Naive thymus-derived CD4-positive, alpha-beta T cell (primary cell): ENCODE measurements around the gene PTTG1. TPM values are rescaled to one million over a fixed set of nuclear protein-coding genes. Genes with fewer than 3 reads are reported as not detected.

Source experiments
- ATAC-seq: fragments of 150-1000 bp; cut with Tn5 transposase; 2 replicates; pipeline ENCODE4 v1.10.0; 2021; ENCODE audit warnings: mild to moderate bottlenecking, moderate library complexity
- CTCF ChIA-PET: fragments of 350-600 bp; sonication (Branson Sonifier 250); formaldehyde crosslinking; loops from one replicate; lab custom pipeline; 2021; ENCODE audit warnings: antibody characterized with exemption; lab: Charles Lee
- POLR2A ChIA-PET: fragments of 350-600 bp; sonication (Branson Sonifier 250); formaldehyde crosslinking; loops from one replicate; lab custom pipeline; 2021; ENCODE audit warnings: antibody characterized with exemption, inconsistent platforms; lab: Charles Lee
- DNase-seq, 9 donors: peaks; one replicate each; pipeline versions ENCODE4 v3.0.0 to v3.0.0-alpha.2; 2020 to 2022; ENCODE audit warnings: mixed read lengths in 1 of 9
- H3K27ac ChIP-seq: one replicate; pipeline ENCODE4 v1.7.0; 2013; ENCODE audit warnings: mild to moderate bottlenecking, low read depth, low read length, moderate library complexity
- H3K27me3 ChIP-seq, 2 donors: one replicate each; pipeline ENCODE4 v1.7.0; 2013; ENCODE audit warnings: low read length in 2 of 2, mild to moderate bottlenecking in 2 of 2, moderate library complexity in 2 of 2; ENCODE audit not compliant: control insufficient read depth in 2 of 2, insufficient read depth in 2 of 2
- H3K36me3 ChIP-seq, 3 experiments: 1 replicate in 2 of 3; 2 replicates in 1 of 3; pipeline ENCODE4 v1.7.0; 2013; ENCODE audit warnings: low read length in 3 of 3, mild to moderate bottlenecking in 3 of 3, moderate library complexity in 1 of 3; ENCODE audit not compliant: insufficient read depth in 3 of 3, control insufficient read depth in 2 of 3
- H3K4me1 ChIP-seq, 2 donors: one replicate each; pipeline ENCODE4 v1.7.0; 2013; ENCODE audit warnings: low read length in 2 of 2, mild to moderate bottlenecking in 2 of 2, moderate library complexity in 1 of 2; ENCODE audit not compliant: control insufficient read depth in 2 of 2, insufficient read depth in 2 of 2
- H3K4me3 ChIP-seq: 2 replicates; pipeline ENCODE4 v1.7.0; 2013; ENCODE audit warnings: mild to moderate bottlenecking, low read length
- H3K9me3 ChIP-seq, 3 experiments: 1 replicate in 2 of 3; 2 replicates in 1 of 3; pipeline ENCODE4 v1.7.0; 2013; ENCODE audit warnings: low read length in 3 of 3; ENCODE audit not compliant: control insufficient read depth in 2 of 3
- H3K27ac Mint-ChIP-seq, 9 donors: one replicate each; pipeline ENCODE4 v1.8.0; 2020 to 2022; ENCODE audit warnings: mixed read lengths in 9 of 9, mild to moderate bottlenecking in 8 of 9, moderate library complexity in 5 of 9, inconsistent platforms in 2 of 9
- H3K27me3 Mint-ChIP-seq, 5 donors: one replicate each; pipeline ENCODE4 v1.8.0; 2021 to 2022; ENCODE audit warnings: mixed read lengths in 5 of 5, mild to moderate bottlenecking in 1 of 5
- H3K36me3 Mint-ChIP-seq, 5 donors: one replicate each; pipeline ENCODE4 v1.8.0; 2020 to 2022; ENCODE audit warnings: mixed read lengths in 5 of 5, mild to moderate bottlenecking in 3 of 5, inconsistent platforms in 1 of 5
- H3K4me1 Mint-ChIP-seq, 7 donors: one replicate each; pipeline ENCODE4 v1.8.0; 2020 to 2022; ENCODE audit warnings: mixed read lengths in 7 of 7, mild to moderate bottlenecking in 3 of 7, inconsistent platforms in 1 of 7
- H3K4me3 Mint-ChIP-seq, 10 donors: one replicate each; pipeline ENCODE4 v1.8.0; 2020 to 2022; ENCODE audit warnings: mild to moderate bottlenecking in 10 of 10, mixed read lengths in 10 of 10, moderate library complexity in 6 of 10, inconsistent platforms in 2 of 10
- H3K9me3 Mint-ChIP-seq, 11 donors: one replicate each; pipeline ENCODE4 v1.8.0; 2020 to 2022; ENCODE audit warnings: mixed read lengths in 11 of 11, mild to moderate bottlenecking in 4 of 11, inconsistent platforms in 1 of 11, moderate library complexity in 1 of 11
- intact Hi-C, 2 donors: fragments of 100-400 bp; cut with micrococcal nuclease; formaldehyde crosslinking; loops; one replicate each; pipeline ENCODE4 v1.15.1; 2023
- polyA plus RNA-seq, 2 donors: library from polyadenylated mRNA; unstranded; fragments of 300-500 nt; fragmentation: Illumina TruSeq; gene quantifications; one replicate each; pipeline ENCODE4 v1.2.3, GENCODE V29; 2021
- total RNA-seq, 6 experiments: library from RNA in 5 of 6; stranded (reverse) in 5 of 6; gene quantifications; 1 replicate in 5 of 6; 2 replicates in 1 of 6; pipeline ENCODE4 v1.2.3 and lab custom pipeline; 2021 to 2026

PTTG1 gene
- total RNA-seq (10 to 100 TPM in 1 of 5 experiments, 1 to 10 TPM in 4; 3.8 to 97.7 (median 5.7) TPM), polyA plus RNA-seq (10 to 100 TPM; 10.5 to 11.8 TPM), total RNA-seq (lab: John Stamatoyannopoulos, UW) (2.3 reads per million, percentile 11 among the genes with 10 or more reads in this experiment)

GRCh38 chr5:160421625-160422258 lies at the start of gene PTTG1:
TSS of gene PTTG1 (plus strand) at chr5:160421855. CDS start at chr5:160422313, 458 bp downstream.
- H3K4me3 Mint-ChIP-seq = peak within 1 kb of the TSS; percentile 91 to 99 (median 96)
- H3K27me3 Mint-ChIP-seq = no peaks in the 10 kb centered on the region
- POLR2A ChIA-PET = interaction anchor here (0.6 to 1.4 kb wide), 5 partner anchors 9 to 36 kb away, joined by 3 to 4 read pairs (median 3); no protein-coding TSS in a partner anchor
- H3K36me3 Mint-ChIP-seq = peaks cover 3 to 15% (median 5%) of the 10 kb centered on the region in 5 donors
- H3K4me1 Mint-ChIP-seq = peaks cover 42 to 81% (median 79%) of the 10 kb centered on the region in 7 donors
- DNase-seq (peak; percentile 82 to 93 (median 86)), ATAC-seq (peak; percentile 86)
- intact Hi-C loops = loop anchor here (1.0 to 5.0 kb wide), 5 partner anchors 18 to 1214 kb away; partner anchors contain the start of gene RNF145 (in 1 of the 2)
- Histone ChIP-seq H3K9me3 (no peaks in the 10 kb centered on the region), H3K36me3 (peaks cover 0 to 5% (median 0%) of the 10 kb centered on the region in 3 experiments), H3K27me3 (no peaks in the 10 kb centered on the region), H3K27ac (peak within 1 kb of the TSS; percentile 70), H3K4me1 (peaks cover 23 to 46% of the 10 kb centered on the region in 2 donors), H3K4me3 (peak within 1 kb of the TSS; percentile 70)
- peak within 1 kb of the TSS; percentile 87 to 97 (median 93) for H3K27ac Mint-ChIP-seq
- H3K9me3 Mint-ChIP-seq = peaks cover 0 to 5% (median 0%) of the 10 kb centered on the region in 11 donors
- CTCF ChIA-PET = interaction anchor here (0.6 to 4.5 kb wide), 3 partner anchors 14 to 18 kb away, joined by 3 to 42 read pairs (median 3); no protein-coding TSS in a partner anchor

- intact Hi-C loops = no loop called here
- H3K27me3 ChIP-seq = peaks cover 0 to 7% of the 10 kb centered on the region in 2 donors
- no peak overlapping the region for H3K27ac ChIP-seq
- Mint-ChIP-seq H3K27ac (no peak overlapping the region), H3K36me3 (no peaks in the 10 kb centered on the region), H3K27me3 (peaks cover 56 to 70% (median 65%) of the 10 kb centered on the region in 5 donors), H3K9me3 (no peaks in the 10 kb centered on the region), H3K4me1 (peaks cover 0 to 7% (median 5%) of the 10 kb centered on the region in 7 donors), H3K4me3 (no peak overlapping the region)
- H3K4me3 ChIP-seq = no peak overlapping the region
- DNase-seq (no peak), ATAC-seq (no peak)
- CTCF ChIA-PET = interaction anchor here (0.6 kb wide), 1 partner anchor 64 kb away, joined by 3 read pairs; no protein-coding TSS in a partner anchor
- no peaks in the 10 kb centered on the region for H3K36me3 ChIP-seq
- POLR2A ChIA-PET = interaction anchor here (0.6 kb wide), 1 partner anchor 1145 kb away, joined by 3 read pairs; no protein-coding TSS in a partner anchor
- no peaks in the 10 kb centered on the region for H3K4me1 ChIP-seq
- H3K9me3 ChIP-seq = no peaks in the 10 kb centered on the region
These were observed 46.5 kb upstream of the PTTG1 start for GRCh38 chr5:160375166-160375565.

- Histone ChIP-seq H3K36me3 (no peaks in the 10 kb centered on the region), H3K27me3 (peaks cover 0 to 1% of the 10 kb centered on the region in 2 donors), H3K4me1 (no peaks in the 10 kb centered on the region), H3K9me3 (no peaks in the 10 kb centered on the region), H3K4me3 (no peak overlapping the region), H3K27ac (no peak overlapping the region)
- Mint-ChIP-seq H3K27me3 (peaks cover 54 to 71% (median 64%) of the 10 kb centered on the region in 5 donors), H3K27ac (no peak overlapping the region), H3K9me3 (no peaks in the 10 kb centered on the region), H3K4me1 (peaks cover 0 to 5% (median 3%) of the 10 kb centered on the region in 7 donors), H3K4me3 (no peak overlapping the region), H3K36me3 (no peaks in the 10 kb centered on the region)
- POLR2A ChIA-PET = interaction anchor here (0.6 kb wide), 1 partner anchor 1146 kb away, joined by 3 read pairs; no protein-coding TSS in a partner anchor
- no peak for ATAC-seq
- intact Hi-C loops = no loop called here
- DNase-seq = no peak
- CTCF ChIA-PET = interaction anchor here (1.4 kb wide), 1 partner anchor 64 kb away, joined by 4 read pairs; no protein-coding TSS in a partner anchor
These were observed 46.0 kb upstream of the PTTG1 start for GRCh38 chr5:160375701-160376100.

GRCh38 chr5:160376416-160376815 lies 45.2 kb upstream of the PTTG1 start:
- Mint-ChIP-seq H3K4me3 (no peak overlapping the region), H3K27me3 (peaks cover 47 to 70% (median 57%) of the 10 kb centered on the region in 5 donors), H3K36me3 (no peaks in the 10 kb centered on the region), H3K4me1 (no peaks in the 10 kb centered on the region), H3K9me3 (no peaks in the 10 kb centered on the region), H3K27ac (no peak overlapping the region)
- H3K4me3 ChIP-seq = no peak overlapping the region
- ChIA-PET POLR2A (no interaction called here), CTCF (interaction anchor here (1.2 to 1.4 kb wide), 2 partner anchors 13 to 63 kb away, joined by 3 to 4 read pairs; no protein-coding TSS in a partner anchor)
- H3K36me3 ChIP-seq = no peaks in the 10 kb centered on the region
- no peaks in the 10 kb centered on the region for H3K4me1 ChIP-seq
- no peaks in the 10 kb centered on the region for H3K9me3 ChIP-seq
- intact Hi-C loops = no loop called here
- no peak for ATAC-seq
- no peaks in the 10 kb centered on the region for H3K27me3 ChIP-seq
- DNase-seq = no peak
- H3K27ac ChIP-seq = no peak overlapping the region

- Mint-ChIP-seq H3K27ac (no peak overlapping the region), H3K4me3 (no peak overlapping the region), H3K27me3 (peaks cover 38 to 70% (median 46%) of the 10 kb centered on the region in 5 donors), H3K9me3 (no peaks in the 10 kb centered on the region), H3K36me3 (no peaks in the 10 kb centered on the region), H3K4me1 (no peaks in the 10 kb centered on the region)
- H3K4me1 ChIP-seq = no peaks in the 10 kb centered on the region
- ChIA-PET POLR2A (no interaction called here), CTCF (no interaction called here)
- ATAC-seq (no peak), DNase-seq (no peak)
- H3K9me3 ChIP-seq = no peaks in the 10 kb centered on the region
- no peak overlapping the region for H3K27ac ChIP-seq
- intact Hi-C loops = no loop called here
- no peaks in the 10 kb centered on the region for H3K27me3 ChIP-seq
- H3K4me3 ChIP-seq = no peak overlapping the region
- no peaks in the 10 kb centered on the region for H3K36me3 ChIP-seq
These were observed 44.0 kb upstream of the PTTG1 start for GRCh38 chr5:160377651-160378050.

GRCh38 chr5:160378330-160378729 lies 43.3 kb upstream of the PTTG1 start:
- Mint-ChIP-seq H3K4me3 (no peak overlapping the region), H3K27me3 (peaks cover 31 to 66% (median 39%) of the 10 kb centered on the region in 5 donors), H3K27ac (no peak overlapping the region), H3K4me1 (no peaks in the 10 kb centered on the region), H3K9me3 (no peaks in the 10 kb centered on the region), H3K36me3 (no peaks in the 10 kb centered on the region)
- DNase-seq (no peak), ATAC-seq (no peak)
- POLR2A ChIA-PET = no interaction called here
- H3K27ac ChIP-seq = no peak overlapping the region
- CTCF ChIA-PET = no interaction called here
- no peaks in the 10 kb centered on the region for H3K9me3 ChIP-seq
- no peaks in the 10 kb centered on the region for H3K4me1 ChIP-seq
- H3K27me3 ChIP-seq = no peaks in the 10 kb centered on the region
- H3K36me3 ChIP-seq = no peaks in the 10 kb centered on the region
- H3K4me3 ChIP-seq = no peak overlapping the region
- intact Hi-C loops = no loop called here
